NT2/D1 (cell line): ENCODE data around the gene FAM124A.

ENCODE experiments used
- DNase-seq: peaks from one replicate; pipeline ENCODE4 v3.0.0-alpha.2; 2011; ENCODE audit warnings: low read depth, low spot score
- H3K27me3 ChIP-seq: 2 replicates; pipeline ENCODE4 v1.6.0; 2011; ENCODE audit warnings: mild to moderate bottlenecking; ENCODE audit not compliant: insufficient read length, insufficient read depth
- H3K36me3 ChIP-seq: 2 replicates; pipeline ENCODE4 v1.6.1; 2011; ENCODE audit warnings: mild to moderate bottlenecking, low read length, mixed read lengths; ENCODE audit not compliant: insufficient read depth, insufficient read length
- H3K4me1 ChIP-seq: 2 replicates; pipeline ENCODE4 v1.5.1; 2011; ENCODE audit not compliant: insufficient read depth, insufficient read length
- H3K4me3 ChIP-seq: 2 replicates; pipeline ENCODE4 v1.5.1; 2011; ENCODE audit warnings: low read depth; ENCODE audit not compliant: insufficient read length
- H3K9ac ChIP-seq: 2 replicates; pipeline ENCODE4 v1.6.0; 2011; ENCODE audit warnings: low read depth; ENCODE audit not compliant: insufficient read length
- H3K9me3 ChIP-seq: 2 replicates; pipeline ENCODE4 v1.5.1; 2011; ENCODE audit warnings: mild to moderate bottlenecking, low read length; ENCODE audit not compliant: insufficient read depth
- SUZ12 ChIP-seq: IDR thresholded peaks from 2 replicates; pipeline ENCODE4 v1.6.1; 2011; ENCODE audit not compliant: insufficient read length, insufficient read depth; ENCODE audit errors: extremely low read depth
- YY1 ChIP-seq: IDR thresholded peaks from 2 replicates; pipeline ENCODE4 v1.6.1; 2011; ENCODE audit not compliant: insufficient read length, insufficient read depth
- ZNF274 ChIP-seq: IDR thresholded peaks from 2 replicates; pipeline ENCODE4 v1.6.1; 2011; ENCODE audit warnings: mild to moderate bottlenecking, low read depth, low read length

Gene FAM124A

DNA sequence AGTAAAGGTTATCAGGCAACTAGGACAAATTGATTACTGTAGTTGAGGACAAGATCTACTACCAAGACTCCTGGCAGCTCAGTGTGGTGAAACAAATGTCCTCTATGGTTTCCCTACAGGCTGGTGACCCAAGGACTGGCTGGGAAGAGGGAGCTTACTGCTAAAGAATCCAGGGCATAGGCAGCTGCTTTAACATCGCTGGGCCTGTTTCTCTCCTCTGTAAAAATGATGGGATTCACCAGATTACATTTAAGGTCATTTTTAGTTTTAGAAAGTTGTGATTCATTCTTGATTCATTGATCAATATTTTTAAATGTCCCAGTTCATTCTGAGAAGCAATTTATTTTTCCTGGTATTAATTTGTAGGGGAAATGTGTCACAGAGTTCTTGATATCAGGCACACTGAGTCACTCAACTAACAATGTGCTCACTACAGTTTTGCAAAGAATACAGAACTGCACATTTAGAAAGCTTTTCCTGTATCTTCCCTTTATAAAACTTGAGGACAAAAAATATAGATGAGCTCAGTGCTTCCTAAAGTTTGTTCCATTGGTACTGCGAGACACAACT, 19.6 kb upstream of the FAM124A start:
- Histone ChIP-seq H3K9me3 (no peaks in the 10 kb centered on the region), H3K4me3 (no peak overlapping the region), H3K4me1 (no peaks in the 10 kb centered on the region), H3K27me3 (no peaks in the 10 kb centered on the region), H3K9ac (no peak overlapping the region), H3K36me3 (no peaks in the 10 kb centered on the region)
- DNase-seq = no peak
- TF ChIP-seq YY1 (no peak), ZNF274 (no peak), SUZ12 (no peak)

GRCh38 chr13:51206584-51206983, 15.6 kb upstream of the FAM124A start:
- TF ChIP-seq YY1 (no peak), SUZ12 (no peak), ZNF274 (no peak)

DNA sequence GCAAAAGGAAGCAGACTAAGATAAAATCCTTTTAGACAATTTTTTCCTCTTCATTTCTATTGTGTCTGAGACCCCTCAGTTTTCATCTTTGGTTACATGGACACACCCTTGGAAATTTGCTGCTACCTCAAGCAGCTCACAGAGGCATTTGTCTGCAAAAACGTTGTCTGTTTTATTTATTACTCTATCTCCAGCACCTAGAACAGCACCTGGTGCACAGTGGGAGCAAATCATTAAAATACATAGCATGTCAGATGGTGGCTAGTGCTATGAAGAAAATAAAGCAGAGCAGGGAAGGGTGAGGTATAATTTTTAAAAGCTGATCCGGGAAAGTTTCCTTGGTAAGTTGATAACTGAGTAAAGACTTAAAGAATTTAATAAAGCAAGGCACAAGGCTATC, 14.3 kb upstream of the FAM124A start:
- H3K4me1 ChIP-seq = no peaks in the 10 kb centered on the region
- H3K9ac ChIP-seq = no peak overlapping the region
- no peak overlapping the region for H3K4me3 ChIP-seq
- H3K27me3 ChIP-seq = no peaks in the 10 kb centered on the region
- H3K36me3 ChIP-seq = no peaks in the 10 kb centered on the region
- no peaks in the 10 kb centered on the region for H3K9me3 ChIP-seq
- no peak for DNase-seq
- no peak for TF ChIP-seq SUZ12
- TF ChIP-seq YY1 = no peak
- TF ChIP-seq ZNF274 = no peak

More at GRCh38 chr13:51206584-51206983, 15.6 kb upstream of the FAM124A start:
- Histone ChIP-seq H3K36me3 (no peaks in the 10 kb centered on the region), H3K4me3 (no peak overlapping the region), H3K4me1 (no peaks in the 10 kb centered on the region), H3K27me3 (no peaks in the 10 kb centered on the region), H3K9me3 (no peaks in the 10 kb centered on the region), H3K9ac (no peak overlapping the region)
- no peak for DNase-seq

GRCh38 chr13:51208716-51209115, 13.5 kb upstream of the FAM124A start:
- no peaks in the 10 kb centered on the region for H3K9me3 ChIP-seq
- no peaks in the 10 kb centered on the region for H3K36me3 ChIP-seq
- DNase-seq = no peak
- H3K27me3 ChIP-seq = no peaks in the 10 kb centered on the region
- no peak overlapping the region for H3K4me3 ChIP-seq
- no peaks in the 10 kb centered on the region for H3K4me1 ChIP-seq
- no peak for TF ChIP-seq ZNF274
- no peak for TF ChIP-seq SUZ12
- no peak for TF ChIP-seq YY1
- H3K9ac ChIP-seq = no peak overlapping the region

- DNase-seq = no peak
- Histone ChIP-seq H3K9ac (no peak overlapping the region), H3K27me3 (no peaks in the 10 kb centered on the region), H3K4me3 (no peak overlapping the region), H3K9me3 (no peaks in the 10 kb centered on the region), H3K4me1 (no peaks in the 10 kb centered on the region), H3K36me3 (no peaks in the 10 kb centered on the region)
- TF ChIP-seq YY1 (no peak), ZNF274 (no peak), SUZ12 (no peak)
These were observed 10.3 kb upstream of the FAM124A start for GRCh38 chr13:51211910-51212309.

DNA sequence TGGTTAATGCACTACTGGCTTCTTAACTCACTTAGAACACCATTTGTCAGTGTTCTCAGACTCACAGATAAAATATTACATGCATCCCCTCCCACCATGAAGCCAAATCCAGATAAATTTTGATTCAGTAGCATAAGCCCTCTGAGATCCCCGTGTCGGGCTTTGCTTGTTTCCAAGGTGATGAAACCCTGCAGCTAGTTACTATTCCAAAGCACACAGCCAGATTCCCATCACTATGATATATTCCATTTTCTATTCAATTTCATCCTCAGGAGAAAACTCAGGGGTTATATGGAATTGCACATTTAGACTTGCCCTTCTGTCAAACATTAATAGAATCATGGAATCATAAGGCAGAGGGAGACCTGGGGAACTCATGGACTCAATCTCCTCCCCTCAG, 9.4 kb upstream of the FAM124A start:
- Histone ChIP-seq H3K36me3 (no peaks in the 10 kb centered on the region), H3K27me3 (no peaks in the 10 kb centered on the region), H3K9me3 (no peaks in the 10 kb centered on the region), H3K4me1 (no peaks in the 10 kb centered on the region), H3K4me3 (no peak overlapping the region), H3K9ac (no peak overlapping the region)
- DNase-seq = no peak
- no peak for TF ChIP-seq ZNF274
- no peak for TF ChIP-seq SUZ12
- no peak for TF ChIP-seq YY1

DNA sequence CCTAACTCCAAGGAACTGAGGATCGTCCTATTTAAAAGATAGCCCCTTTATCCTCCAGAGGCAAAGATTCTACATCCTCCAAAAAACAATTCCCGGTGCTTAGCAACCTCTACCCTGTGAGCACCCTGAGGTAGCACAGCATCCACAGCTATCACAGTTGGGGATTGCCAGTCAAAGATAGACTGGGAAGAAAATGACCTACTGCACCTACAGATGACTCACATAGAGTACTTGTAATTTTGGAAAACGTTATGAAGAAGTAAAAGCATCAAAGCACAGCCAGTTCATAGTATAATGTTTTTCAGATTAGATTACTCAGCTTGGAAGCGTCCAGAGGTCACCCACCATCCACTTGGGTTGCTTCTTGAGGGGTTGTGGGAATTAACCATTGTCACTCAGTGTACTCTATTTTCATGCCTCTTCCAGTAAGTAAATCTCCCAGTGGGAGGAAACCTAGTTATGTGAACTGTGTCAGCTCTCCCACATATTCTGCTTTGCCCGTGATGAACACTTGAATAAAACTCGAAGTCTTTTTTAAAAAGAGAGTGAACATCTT, 8.9 kb upstream of the FAM124A start:
- no peak for DNase-seq
- Histone ChIP-seq H3K4me1 (no peaks in the 10 kb centered on the region), H3K27me3 (no peaks in the 10 kb centered on the region), H3K36me3 (no peaks in the 10 kb centered on the region), H3K9me3 (no peaks in the 10 kb centered on the region), H3K4me3 (no peak overlapping the region), H3K9ac (no peak overlapping the region)
- no peak for TF ChIP-seq ZNF274
- no peak for TF ChIP-seq SUZ12
- TF ChIP-seq YY1 = no peak

DNA sequence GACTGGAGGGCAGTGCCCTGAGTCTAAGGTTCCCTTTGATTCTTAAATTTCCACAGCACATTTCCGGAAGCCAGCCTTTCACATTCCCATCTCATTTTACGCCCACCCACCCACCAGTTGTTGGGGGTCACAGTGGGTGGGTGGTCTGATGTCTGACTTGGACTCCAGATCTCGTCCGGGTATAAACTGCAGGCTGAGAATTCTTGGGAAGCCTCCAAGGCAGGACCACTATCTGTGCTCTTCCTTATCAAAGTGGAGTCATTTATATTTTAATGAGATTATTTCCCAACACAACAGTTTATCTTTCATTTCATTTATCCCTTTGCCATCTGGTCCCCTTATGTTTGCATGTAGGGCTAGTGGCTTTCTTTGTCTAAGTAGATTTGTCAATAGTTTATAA, 3.6 kb upstream of the FAM124A start:
- H3K4me3 ChIP-seq = no peak overlapping the region
- H3K4me1 ChIP-seq = no peaks in the 10 kb centered on the region
- no peaks in the 10 kb centered on the region for H3K9me3 ChIP-seq
- peaks cover 11% of the 10 kb centered on the region for H3K27me3 ChIP-seq
- DNase-seq = no peak
- H3K9ac ChIP-seq = no peak overlapping the region
- H3K36me3 ChIP-seq = no peaks in the 10 kb centered on the region
- TF ChIP-seq YY1 (no peak), ZNF274 (no peak), SUZ12 (no peak)
